ENCODE results near the gene NPSR1.

NPSR1 gene

GRCh38 chr7:34723338-34723737 is 65.3 kb downstream of the NPSR1 start:
- DNase-seq, result no peak

DNA sequence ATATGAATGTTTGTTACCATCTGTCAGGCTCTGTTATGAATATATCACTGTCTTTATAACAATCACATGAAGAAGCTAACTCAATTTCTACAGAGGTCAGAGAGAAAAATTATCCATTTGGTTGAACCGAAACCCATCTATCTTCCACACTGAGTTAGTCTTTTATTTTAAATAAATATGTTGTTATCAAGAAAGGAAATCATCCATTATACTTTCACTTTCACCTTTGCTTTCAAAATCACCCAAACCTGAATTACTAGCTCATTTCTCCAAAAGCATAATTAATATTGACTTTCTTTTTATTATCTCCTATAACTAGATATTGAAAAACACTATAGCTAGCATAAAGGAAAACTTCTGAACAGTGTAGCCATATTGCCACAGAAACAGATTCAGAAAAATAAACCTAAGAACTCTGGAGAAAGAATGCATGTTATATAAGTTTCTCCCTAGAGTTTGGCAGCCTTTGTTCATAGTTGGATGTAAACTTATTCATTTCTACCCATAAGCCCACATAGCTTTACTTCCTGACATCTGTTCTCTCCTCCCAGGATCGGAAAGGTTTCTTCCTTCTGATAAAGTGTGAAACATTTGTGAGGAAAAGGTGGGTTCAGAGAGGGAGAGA is 66.0 kb downstream of the NPSR1 start:
- no peak for DNase-seq

DNA sequence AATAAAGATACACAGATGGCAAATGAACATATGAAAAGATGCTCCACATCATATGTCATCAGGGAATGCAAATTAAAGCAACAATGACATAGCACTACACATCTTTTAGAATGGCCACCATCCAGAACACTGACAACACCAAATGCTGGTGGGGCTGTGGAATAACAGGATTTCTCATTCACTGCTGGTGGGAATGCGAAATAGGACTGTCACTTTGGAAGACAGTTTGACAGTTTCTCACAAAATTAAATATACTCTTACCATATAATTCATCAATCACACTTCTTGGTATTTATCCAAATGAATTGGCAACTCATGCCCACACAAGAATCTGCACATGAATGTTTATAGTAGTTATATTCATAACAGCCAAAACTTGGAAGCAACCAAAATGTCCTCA is 68.2 kb downstream of the NPSR1 start:
- no peak for DNase-seq

DNA sequence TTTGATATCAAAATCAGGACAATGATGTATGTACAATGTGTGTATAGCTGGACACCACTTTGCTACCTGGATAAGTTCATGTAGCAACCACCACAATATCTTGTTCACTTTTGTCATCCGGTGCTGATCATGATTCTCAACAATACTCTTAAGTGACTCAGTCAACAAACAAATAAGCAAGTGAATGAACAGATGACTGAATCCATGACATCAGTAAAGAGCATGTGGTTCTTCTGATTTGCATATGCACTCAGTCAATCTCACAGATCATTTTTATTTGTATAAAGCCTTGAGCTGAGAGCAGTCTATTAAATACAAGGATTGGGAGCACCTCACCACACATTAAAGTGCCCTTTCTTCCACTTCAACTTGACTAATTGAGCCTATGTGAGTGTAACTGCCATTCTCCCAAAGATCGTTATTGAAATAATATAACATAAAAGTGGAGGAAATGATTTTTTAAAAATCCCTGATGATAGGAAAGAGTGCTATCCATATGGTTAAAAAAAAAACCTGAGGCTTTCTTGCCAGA is 69.5 kb downstream of the NPSR1 start:
- no peak for DNase-seq

GRCh38 chr7:34728156-34728555 is 70.1 kb downstream of the NPSR1 start:
- DNase-seq, result no peak

- DNase-seq, result no peak
Measured at GRCh38 chr7:34734771-34735170, 76.8 kb downstream of the NPSR1 start.

GRCh38 chr7:34735526-34735925 is 77.5 kb downstream of the NPSR1 start:
- DNase-seq, result no peak

- no peak for DNase-seq
Measured at GRCh38 chr7:34739651-34740300, 81.8 kb downstream of the NPSR1 start.

DNA sequence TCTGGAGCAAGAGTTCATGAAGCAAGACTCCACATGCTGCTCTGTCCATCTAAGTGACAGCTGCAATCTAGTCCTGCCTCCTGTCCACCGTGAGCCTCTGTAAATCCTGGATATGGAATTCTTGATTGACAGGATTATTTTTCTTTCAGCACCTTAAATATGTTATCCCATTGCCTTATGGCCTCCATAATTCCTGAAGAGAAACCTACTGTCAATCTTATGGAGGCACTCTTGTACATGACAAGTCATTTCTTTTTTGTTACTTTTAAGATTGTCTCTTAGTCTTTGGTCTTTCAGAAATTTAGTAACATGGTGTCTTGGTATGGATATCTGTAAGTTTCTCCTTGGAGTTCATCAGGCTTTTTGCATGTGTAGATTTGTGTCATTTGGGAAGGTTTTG is 82.8 kb downstream of the NPSR1 start:
- DNase-seq, result no peak

DNA sequence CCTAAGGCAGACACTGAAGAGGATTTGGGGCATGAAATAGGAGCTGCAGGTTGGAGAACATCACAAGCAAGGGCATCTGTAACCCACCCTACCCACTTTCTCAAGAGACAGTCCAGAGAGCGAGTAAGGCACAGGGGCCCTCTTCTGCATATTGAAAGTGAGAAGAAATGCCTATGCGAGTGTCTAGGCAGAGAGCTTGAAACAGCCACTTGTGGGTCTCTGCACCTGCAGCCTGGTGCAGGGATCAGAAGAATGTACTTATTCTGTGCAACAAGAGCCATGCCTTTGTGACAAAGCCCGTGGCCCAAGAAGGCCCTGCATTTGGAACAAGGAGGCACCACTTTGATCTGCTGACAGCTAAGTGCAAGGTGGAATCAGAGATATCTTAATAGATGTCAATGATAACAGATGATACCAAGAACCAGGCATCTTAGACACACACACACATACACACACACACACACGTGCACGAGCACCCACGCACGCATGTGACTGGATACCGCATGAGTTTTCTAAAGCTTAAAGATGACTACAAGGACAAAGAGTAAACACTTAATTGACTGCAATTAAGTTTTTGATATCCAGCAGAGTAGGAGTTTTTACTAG is 89.3 kb downstream of the NPSR1 start:
- DNase-seq, result no peak

DNA sequence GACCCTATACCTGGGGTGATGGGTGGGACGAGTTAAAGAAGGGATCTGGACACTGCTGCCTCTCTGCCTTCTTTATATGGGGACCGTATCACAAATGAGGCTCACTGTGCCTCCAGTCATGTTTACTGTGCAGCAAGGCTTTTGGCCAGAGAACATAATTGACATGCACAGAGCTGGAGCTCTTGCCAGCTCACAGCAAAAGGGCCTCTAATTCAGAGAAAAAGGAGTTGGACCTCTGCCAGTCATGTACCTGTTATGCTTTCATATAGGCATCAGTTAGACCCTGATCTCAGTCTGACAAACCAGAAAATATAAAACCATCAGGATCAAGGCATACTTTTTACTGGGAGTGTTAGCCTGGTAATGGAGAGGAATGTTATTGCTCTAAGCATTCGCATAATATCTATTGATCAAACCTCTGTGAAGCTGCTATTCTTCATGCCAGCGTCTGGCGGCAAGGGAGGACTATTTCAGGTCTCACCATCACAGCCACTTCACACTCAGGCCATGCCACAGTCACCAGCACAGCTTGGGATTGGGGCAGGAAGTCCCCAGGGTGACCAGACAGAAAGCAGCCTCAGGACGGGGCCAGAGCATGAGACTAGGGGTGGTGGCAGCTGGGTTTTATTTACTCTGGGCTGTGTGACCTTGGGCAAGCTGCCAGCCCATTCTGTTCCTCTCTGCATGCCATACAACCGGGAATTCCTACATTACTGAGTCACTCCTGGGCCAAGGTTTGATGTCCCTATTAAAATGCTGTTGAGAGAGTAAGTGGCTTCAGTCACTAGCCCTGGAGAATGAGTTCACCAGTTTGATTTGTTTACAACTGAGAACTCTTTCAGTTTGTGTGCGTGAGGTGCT is 90.1 kb downstream of the NPSR1 start:
- DNase-seq, result no peak

DNA sequence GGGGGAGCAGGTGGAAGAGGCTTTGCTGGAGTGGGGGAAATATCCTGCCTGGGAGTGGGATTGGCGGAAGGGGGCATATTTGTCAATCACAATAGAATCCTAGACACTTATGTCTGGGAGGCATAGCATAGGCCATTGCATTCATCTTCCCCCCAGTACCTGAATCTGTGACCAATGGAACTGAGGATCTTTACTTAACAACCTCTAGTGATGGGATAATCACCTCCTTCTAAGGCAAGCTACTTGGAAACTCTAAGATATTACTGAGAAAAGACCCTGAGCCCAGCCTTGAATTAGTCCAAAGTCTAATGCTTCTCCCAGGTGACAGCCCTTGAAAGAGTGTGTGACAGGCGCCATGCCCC is 90.7 kb downstream of the NPSR1 start:
- DNase-seq, result no peak

GRCh38 chr7:34749446-34749845 is 91.4 kb downstream of the NPSR1 start:
- no peak for DNase-seq

DNA sequence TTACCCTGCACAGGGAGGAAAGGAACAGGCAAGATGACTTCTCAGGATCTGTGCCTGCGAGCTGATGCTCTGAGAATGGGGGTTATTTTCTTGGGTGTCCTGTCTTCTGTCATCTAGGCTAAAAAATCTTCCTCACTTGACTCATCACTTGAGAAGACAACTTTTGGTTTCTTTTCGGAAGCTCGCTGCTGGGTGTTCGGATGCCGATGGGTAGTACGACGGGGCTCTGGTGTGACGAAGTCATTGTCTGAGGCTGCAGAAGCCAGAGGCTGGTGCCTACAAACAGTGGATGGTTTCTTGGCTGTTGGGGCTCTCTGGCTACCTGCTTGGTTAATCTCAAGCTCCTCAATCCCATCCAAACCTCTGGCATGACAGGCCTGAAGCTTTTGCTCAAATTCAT is 92.2 kb downstream of the NPSR1 start:
- DNase-seq, result no peak

DNA sequence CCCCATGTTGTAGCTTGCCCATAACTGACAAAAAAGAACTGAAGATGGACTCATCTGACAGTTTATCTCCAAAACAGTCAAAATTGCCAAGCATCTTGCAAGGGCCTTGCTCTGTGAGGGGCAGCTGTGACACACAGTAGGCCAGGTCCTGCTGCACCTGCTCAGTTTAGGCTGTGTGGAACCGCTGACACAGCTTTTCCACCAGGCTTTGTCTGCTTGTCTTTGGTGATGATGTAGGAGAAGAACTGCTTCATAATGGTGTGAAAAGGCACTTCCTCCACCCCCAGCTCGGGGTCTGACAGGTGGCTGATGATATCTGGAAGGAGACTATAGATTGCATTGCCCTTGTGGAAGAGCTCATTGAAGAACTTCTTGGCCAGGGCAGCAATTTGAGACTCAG is 92.6 kb downstream of the NPSR1 start:
- no peak for DNase-seq

DNA sequence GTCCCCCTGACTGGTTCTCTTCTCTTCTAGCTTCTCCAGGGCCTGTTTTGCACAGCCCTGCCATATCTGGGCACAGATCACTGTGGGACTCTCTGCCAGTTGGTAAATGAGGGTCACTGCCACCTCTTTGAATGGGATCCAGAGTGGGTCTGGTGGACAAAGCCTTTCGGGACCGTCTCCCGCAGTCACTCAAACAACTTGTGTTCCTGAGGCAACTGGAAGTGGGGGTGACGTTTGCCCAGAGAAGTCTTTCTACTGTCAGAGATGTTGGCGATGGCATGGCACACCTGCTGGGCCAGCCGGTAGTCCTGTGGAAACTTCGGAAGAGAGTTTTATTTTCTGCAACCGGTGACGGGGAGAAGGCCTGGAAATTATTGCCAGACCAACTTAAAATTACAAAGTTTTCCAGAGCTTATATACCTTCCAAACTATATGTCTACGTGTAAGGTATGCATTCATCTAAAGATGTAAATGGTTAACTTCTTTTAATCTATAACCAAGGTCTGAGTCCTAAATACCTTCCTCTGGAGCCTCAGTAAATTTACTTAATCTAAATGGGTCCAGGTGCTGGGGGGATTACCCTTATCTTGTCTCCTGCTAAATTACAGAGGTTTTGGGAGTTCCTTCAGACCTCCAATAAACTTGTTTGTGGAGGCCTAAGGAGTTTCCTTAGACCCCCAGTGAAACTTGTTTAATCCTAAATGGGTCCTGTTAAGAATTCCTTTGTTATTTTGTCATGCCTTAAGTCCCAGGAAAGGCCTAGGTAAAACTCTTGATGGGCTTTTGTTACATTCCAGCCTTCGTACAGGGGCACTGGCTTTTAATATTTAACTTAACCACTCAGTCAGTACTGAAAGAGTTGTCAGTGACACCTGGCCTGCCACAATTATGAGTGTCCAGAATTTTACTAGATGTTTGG is 94.0 kb downstream of the NPSR1 start:
- DNase-seq, result no peak

- DNase-seq, result no peak
Measured at GRCh38 chr7:34752929-34753328, 94.9 kb downstream of the NPSR1 start.

- no peak for DNase-seq
Measured at GRCh38 chr7:34755008-34755407, 97.0 kb downstream of the NPSR1 start.

GRCh38 chr7:34756025-34756437 is 98.0 kb downstream of the NPSR1 start:
- DNase-seq, result no peak

- DNase-seq, result no peak
Measured at GRCh38 chr7:34756691-34757090, 98.7 kb downstream of the NPSR1 start.

- no peak for DNase-seq
Measured at GRCh38 chr7:34757570-34758110, 99.6 kb downstream of the NPSR1 start.

- DNase-seq, result no peak
Measured at GRCh38 chr7:34758111-34758601, 100.1 kb downstream of the NPSR1 start.

Data from activated CD4-positive, alpha-beta T cell treated with anti-CD3 and anti-CD28 coated beads, Interleukin-2, amount 50 U/mL, for 16 hours (primary cell).